Measurements from ENCODE around the gene FNBP1. TPM values are rescaled to one million over a fixed set of nuclear protein-coding genes. Genes with fewer than 3 reads are reported as not detected.

The FNBP1 gene
- total and polyA plus RNA-seq, 10 of the 15 experiments (the other 5 are each of a cell fraction or from before 2014, with no cell fraction given): 64.5 to 353 (median 179) TPM

DNA sequence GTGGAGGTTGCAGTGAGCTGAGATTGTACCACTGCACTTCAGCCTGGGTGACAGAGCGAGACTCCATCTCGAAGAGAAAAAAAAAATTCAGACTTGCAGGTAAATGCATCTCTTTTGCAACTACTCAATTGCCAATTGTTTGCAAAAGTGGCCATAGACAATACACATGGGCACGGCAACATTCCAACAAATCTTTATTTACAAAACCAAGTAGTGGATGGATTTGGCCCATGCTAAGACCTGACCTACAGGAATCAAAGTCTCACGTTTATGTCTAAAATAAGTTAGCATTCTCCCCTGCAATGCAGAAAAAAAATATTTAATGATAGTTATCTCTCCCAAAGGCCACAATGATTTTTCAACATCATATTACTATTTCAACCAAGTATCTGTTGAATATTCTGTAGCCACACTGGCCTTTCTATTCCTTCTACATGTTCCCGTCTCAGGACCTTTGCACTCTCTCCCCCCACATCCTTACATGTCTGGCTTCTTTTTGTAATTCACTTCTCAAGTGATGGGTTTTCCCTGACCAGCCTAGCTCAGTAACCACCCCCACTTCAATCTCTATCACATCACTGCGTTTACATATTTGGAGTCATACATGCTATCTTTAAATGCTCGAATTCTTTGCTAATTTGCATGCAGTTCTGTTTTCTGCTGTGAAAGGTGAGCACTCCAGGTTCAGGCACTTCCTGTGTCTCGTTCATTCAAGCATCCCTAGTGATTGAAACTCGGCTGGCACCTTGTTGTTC, 54.2 kb downstream of the FNBP1 start (continued):
- TF ChIP-seq TBL1XR1 (IDR thresholded peaks at IDR 0.05; ENCODE audit: low read depth, low read length) (peak; percentile 86), MTA2 (IDR thresholded peaks at IDR 0.05; ENCODE audit: low read depth) (no peak), STAT1 (conservative IDR thresholded peaks at IDR 0.05) (no peak), FOXM1 (IDR thresholded peaks at IDR 0.05; ENCODE audit: low read depth, low read length) (peak; percentile 90; the same call in 1 of the 2 replicates), SMAD1 (IDR thresholded peaks at IDR 0.05; ENCODE audit: low read depth, partially characterized antibody) (peak; percentile 86), PAX5 (IDR thresholded peaks at IDR 0.05; ENCODE audit: borderline replicate concordance, low read depth, low read length) (peak; percentile 81; the same call in 1 of the 2 replicates), CREB1 (IDR thresholded peaks at IDR 0.05; ENCODE audit: low read depth) (peak; percentile 64), TAF1 (IDR thresholded peaks at IDR 0.05; ENCODE audit: borderline replicate concordance, low read depth, low read length) (peak; percentile 76), YBX1 (IDR thresholded peaks at IDR 0.05) (no peak), JUND (IDR thresholded peaks at IDR 0.05; ENCODE audit: low read depth, low read length) (no peak), SP1 (IDR thresholded peaks at IDR 0.05; ENCODE audit: low read depth, low read length) (no peak), KDM1A (IDR thresholded peaks at IDR 0.05; ENCODE audit: borderline replicate concordance) (no peak), BRCA1 (IDR thresholded peaks at IDR 0.05; ENCODE audit: low read depth, low read length) (no peak), SUPT20H (IDR thresholded peaks at IDR 0.05; ENCODE audit: borderline replicate concordance, control insufficient read depth, low read depth, low read length) (no peak), POU2F2 (IDR thresholded peaks at IDR 0.05; ENCODE audit: borderline replicate concordance, low read depth, low read length) (peak; percentile 99), RELA (IDR thresholded peaks at IDR 0.05; ENCODE audit: borderline replicate concordance, partially characterized antibody) (peak; percentile 73), PML (IDR thresholded peaks at IDR 0.05; ENCODE audit: low read length) (peak; percentile 78)
- TF ChIP-seq, protein P1, sequence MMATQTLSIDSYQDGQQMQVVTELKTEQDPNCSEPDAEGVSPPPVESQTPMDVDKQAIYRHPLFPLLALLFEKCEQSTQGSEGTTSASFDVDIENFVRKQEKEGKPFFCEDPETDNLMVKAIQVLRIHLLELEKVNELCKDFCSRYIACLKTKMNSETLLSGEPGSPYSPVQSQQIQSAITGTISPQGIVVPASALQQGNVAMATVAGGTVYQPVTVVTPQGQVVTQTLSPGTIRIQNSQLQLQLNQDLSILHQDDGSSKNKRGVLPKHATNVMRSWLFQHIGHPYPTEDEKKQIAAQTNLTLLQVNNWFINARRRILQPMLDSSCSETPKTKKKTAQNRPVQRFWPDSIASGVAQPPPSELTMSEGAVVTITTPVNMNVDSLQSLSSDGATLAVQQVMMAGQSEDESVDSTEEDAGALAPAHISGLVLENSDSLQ (IDR thresholded peaks at IDR 0.05): peak; percentile 68
- TF ChIP-seq, protein P2, sequence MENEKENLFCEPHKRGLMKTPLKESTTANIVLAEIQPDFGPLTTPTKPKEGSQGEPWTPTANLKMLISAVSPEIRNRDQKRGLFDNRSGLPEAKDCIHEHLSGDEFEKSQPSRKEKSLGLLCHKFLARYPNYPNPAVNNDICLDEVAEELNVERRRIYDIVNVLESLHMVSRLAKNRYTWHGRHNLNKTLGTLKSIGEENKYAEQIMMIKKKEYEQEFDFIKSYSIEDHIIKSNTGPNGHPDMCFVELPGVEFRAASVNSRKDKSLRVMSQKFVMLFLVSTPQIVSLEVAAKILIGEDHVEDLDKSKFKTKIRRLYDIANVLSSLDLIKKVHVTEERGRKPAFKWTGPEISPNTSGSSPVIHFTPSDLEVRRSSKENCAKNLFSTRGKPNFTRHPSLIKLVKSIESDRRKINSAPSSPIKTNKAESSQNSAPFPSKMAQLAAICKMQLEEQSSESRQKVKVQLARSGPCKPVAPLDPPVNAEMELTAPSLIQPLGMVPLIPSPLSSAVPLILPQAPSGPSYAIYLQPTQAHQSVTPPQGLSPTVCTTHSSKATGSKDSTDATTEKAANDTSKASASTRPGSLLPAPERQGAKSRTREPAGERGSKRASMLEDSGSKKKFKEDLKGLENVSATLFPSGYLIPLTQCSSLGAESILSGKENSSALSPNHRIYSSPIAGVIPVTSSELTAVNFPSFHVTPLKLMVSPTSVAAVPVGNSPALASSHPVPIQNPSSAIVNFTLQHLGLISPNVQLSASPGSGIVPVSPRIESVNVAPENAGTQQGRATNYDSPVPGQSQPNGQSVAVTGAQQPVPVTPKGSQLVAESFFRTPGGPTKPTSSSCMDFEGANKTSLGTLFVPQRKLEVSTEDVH (IDR thresholded peaks at IDR 0.05; ENCODE audit: low read depth, partially characterized antibody): no peak
- TF ChIP-seq, protein P3, sequence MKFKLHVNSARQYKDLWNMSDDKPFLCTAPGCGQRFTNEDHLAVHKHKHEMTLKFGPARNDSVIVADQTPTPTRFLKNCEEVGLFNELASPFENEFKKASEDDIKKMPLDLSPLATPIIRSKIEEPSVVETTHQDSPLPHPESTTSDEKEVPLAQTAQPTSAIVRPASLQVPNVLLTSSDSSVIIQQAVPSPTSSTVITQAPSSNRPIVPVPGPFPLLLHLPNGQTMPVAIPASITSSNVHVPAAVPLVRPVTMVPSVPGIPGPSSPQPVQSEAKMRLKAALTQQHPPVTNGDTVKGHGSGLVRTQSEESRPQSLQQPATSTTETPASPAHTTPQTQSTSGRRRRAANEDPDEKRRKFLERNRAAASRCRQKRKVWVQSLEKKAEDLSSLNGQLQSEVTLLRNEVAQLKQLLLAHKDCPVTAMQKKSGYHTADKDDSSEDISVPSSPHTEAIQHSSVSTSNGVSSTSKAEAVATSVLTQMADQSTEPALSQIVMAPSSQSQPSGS (IDR thresholded peaks at IDR 0.05; ENCODE audit: low read length): peak; percentile 94
- TF ChIP-seq, protein P4, sequence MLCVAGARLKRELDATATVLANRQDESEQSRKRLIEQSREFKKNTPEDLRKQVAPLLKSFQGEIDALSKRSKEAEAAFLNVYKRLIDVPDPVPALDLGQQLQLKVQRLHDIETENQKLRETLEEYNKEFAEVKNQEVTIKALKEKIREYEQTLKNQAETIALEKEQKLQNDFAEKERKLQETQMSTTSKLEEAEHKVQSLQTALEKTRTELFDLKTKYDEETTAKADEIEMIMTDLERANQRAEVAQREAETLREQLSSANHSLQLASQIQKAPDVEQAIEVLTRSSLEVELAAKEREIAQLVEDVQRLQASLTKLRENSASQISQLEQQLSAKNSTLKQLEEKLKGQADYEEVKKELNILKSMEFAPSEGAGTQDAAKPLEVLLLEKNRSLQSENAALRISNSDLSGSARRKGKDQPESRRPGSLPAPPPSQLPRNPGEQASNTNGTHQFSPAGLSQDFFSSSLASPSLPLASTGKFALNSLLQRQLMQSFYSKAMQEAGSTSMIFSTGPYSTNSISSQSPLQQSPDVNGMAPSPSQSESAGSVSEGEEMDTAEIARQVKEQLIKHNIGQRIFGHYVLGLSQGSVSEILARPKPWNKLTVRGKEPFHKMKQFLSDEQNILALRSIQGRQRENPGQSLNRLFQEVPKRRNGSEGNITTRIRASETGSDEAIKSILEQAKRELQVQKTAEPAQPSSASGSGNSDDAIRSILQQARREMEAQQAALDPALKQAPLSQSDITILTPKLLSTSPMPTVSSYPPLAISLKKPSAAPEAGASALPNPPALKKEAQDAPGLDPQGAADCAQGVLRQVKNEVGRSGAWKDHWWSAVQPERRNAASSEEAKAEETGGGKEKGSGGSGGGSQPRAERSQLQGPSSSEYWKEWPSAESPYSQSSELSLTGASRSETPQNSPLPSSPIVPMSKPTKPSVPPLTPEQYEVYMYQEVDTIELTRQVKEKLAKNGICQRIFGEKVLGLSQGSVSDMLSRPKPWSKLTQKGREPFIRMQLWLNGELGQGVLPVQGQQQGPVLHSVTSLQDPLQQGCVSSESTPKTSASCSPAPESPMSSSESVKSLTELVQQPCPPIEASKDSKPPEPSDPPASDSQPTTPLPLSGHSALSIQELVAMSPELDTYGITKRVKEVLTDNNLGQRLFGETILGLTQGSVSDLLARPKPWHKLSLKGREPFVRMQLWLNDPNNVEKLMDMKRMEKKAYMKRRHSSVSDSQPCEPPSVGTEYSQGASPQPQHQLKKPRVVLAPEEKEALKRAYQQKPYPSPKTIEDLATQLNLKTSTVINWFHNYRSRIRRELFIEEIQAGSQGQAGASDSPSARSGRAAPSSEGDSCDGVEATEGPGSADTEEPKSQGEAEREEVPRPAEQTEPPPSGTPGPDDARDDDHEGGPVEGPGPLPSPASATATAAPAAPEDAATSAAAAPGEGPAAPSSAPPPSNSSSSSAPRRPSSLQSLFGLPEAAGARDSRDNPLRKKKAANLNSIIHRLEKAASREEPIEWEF (IDR thresholded peaks at IDR 0.05; ENCODE audit: insufficient replicate concordance, low read depth, low read length): peak; percentile 94
